SK-N-SH (cell line): ENCODE data around the gene MYO1D. TPM values are rescaled to one million over a fixed set of nuclear protein-coding genes. Genes with fewer than 3 reads are reported as not detected.

ENCODE experiments used
- CTCF ChIA-PET: fragments of 300-600, 350-600 bp; formaldehyde crosslinking; extraction: SDS; loops from one replicate; lab custom pipeline; 2021; lab: Yijun Ruan, JAX
- POLR2A ChIA-PET: fragments of 350-600 bp; sonication (Branson Sonifier 250); formaldehyde crosslinking; extraction: SDS; loops from one replicate; lab custom pipeline; 2020; ENCODE audit warnings: antibody characterized with exemption, inconsistent platforms; lab: Yijun Ruan, JAX
- DNase-seq: peaks from one replicate; pipeline ENCODE4 v3.0.0; 2012
- H2AFZ ChIP-seq: fragments of 200-600 bp; sonication (generic); 2 replicates; pipeline ENCODE4 v1.8.1; 2016; ENCODE audit warnings: antibody characterized with exemption, mild to moderate bottlenecking, low read depth
- H3F3A ChIP-seq: fragments of 200-600 bp; sonication (generic); replicated peaks from 2 replicates; pipeline ENCODE3; 2016; ENCODE audit warnings: antibody characterized with exemption, mild to moderate bottlenecking; ENCODE audit not compliant: insufficient read depth
- H3K27ac ChIP-seq, 2 experiments: fragments of 200-500 bp in 1 of 2; fragments of 200-600 bp in 1 of 2; sonication (Bioruptor generic) in 1 of 2; sonication (generic), shearing (Covaris generic) in 1 of 2; 2 replicates each; pipeline versions ENCODE4 v1.5.1 to v1.6.1; 2014 to 2016; ENCODE audit warnings: low read depth in 2 of 2, inconsistent platforms in 1 of 2, low read length in 1 of 2, mild to moderate bottlenecking in 1 of 2, mixed read lengths in 1 of 2
- H3K27me3 ChIP-seq: fragments of 200-600 bp; sonication (generic), shearing (Covaris generic); 2 replicates; pipeline ENCODE4 v1.6.1; 2016; ENCODE audit warnings: mixed run types; ENCODE audit not compliant: insufficient read depth
- H3K36me3 ChIP-seq, 2 experiments: fragments of 200-500 bp in 1 of 2; fragments of 200-600 bp in 1 of 2; sonication (Bioruptor generic) in 1 of 2; sonication (generic) in 1 of 2; replicated peaks in 1 of 2; 2 replicates each; pipeline versions ENCODE3 to v1.5.1; 2014 to 2016; ENCODE audit warnings: low read length in 1 of 2, mild to moderate bottlenecking in 1 of 2; ENCODE audit not compliant: insufficient read depth in 2 of 2, control insufficient read depth in 1 of 2
- H3K4me1 ChIP-seq, 2 experiments: fragments of 200-500 bp in 1 of 2; fragments of 200-600 bp in 1 of 2; sonication (Bioruptor generic) in 1 of 2; sonication (generic), shearing (Covaris generic) in 1 of 2; 2 replicates each; pipeline versions ENCODE4 v1.5.1 to v1.6.1; 2014 to 2016; ENCODE audit warnings: low read depth in 1 of 2, low read length in 1 of 2, mixed run types in 1 of 2; ENCODE audit not compliant: insufficient read depth in 2 of 2, control insufficient read depth in 1 of 2
- H3K4me2 ChIP-seq: fragments of 200-600 bp; sonication (generic), shearing (Covaris generic); 2 replicates; pipeline ENCODE4 v1.6.1; 2017; ENCODE audit warnings: mixed run types
- H3K4me3 ChIP-seq, 2 experiments: fragments of 200-500 bp in 1 of 2; fragments of 200-600 bp in 1 of 2; sonication (Bioruptor generic) in 1 of 2; sonication (generic), shearing (Covaris generic) in 1 of 2; 2 replicates each; pipeline versions ENCODE4 v1.5.1 to v1.8.1; 2014 to 2016; ENCODE audit warnings: low read depth in 2 of 2, inconsistent platforms in 1 of 2, low read length in 1 of 2, mild to moderate bottlenecking in 1 of 2, mixed read lengths in 1 of 2, moderate library complexity in 1 of 2
- H3K79me2 ChIP-seq: fragments of 200-600 bp; sonication (generic); 2 replicates; pipeline ENCODE4 v1.8.1; 2017; ENCODE audit warnings: mild to moderate bottlenecking; ENCODE audit not compliant: insufficient read depth
- H3K9ac ChIP-seq: fragments of 200-600 bp; sonication (generic); 2 replicates; pipeline ENCODE4 v1.6.1; 2017; ENCODE audit warnings: mixed run types
- H3K9me2 ChIP-seq: fragments of 200-600 bp; sonication (generic); 2 replicates; pipeline ENCODE4 v1.6.1; 2017; ENCODE audit warnings: mixed run types
- H3K9me3 ChIP-seq: fragments of 200-600 bp; sonication (generic); 2 replicates; pipeline ENCODE4 v1.6.1; 2017; ENCODE audit warnings: mixed run types, mild to moderate bottlenecking, moderate library complexity
- H4K20me1 ChIP-seq: fragments of 200-600 bp; sonication (generic); 2 replicates; pipeline ENCODE4 v1.6.1; 2017; ENCODE audit warnings: mild to moderate bottlenecking, mixed run types; ENCODE audit not compliant: insufficient read depth
- CHD2 ChIP-seq: fragments of 150-350 bp; IDR thresholded peaks from 2 replicates; pipeline ENCODE4 v1.6.1; 2018; ENCODE audit warnings: low read length; ENCODE audit not compliant: partially characterized antibody
- FOSL2 ChIP-seq: IDR thresholded peaks from 2 replicates; pipeline ENCODE4 v1.4.0; 2012; ENCODE audit warnings: low read depth, mild to moderate bottlenecking, moderate library complexity, borderline replicate concordance
- FOXJ3 ChIP-seq: sonication (generic); formaldehyde crosslinking; IDR thresholded peaks from 2 replicates; pipeline ENCODE4 v1.5.1; 2020; ENCODE audit warnings: mild to moderate bottlenecking, missing genetic modification reagents
- FOXM1 ChIP-seq: IDR thresholded peaks from 2 replicates; pipeline ENCODE4 v1.4.0; 2012; ENCODE audit warnings: low read depth, mild to moderate bottlenecking
- GABPA ChIP-seq: IDR thresholded peaks from 2 replicates; pipeline ENCODE4 v1.4.0; 2012; ENCODE audit warnings: low read depth, mild to moderate bottlenecking
- GATA2 ChIP-seq: sonication (generic); formaldehyde crosslinking; IDR thresholded peaks from 2 replicates; pipeline ENCODE4 v1.5.0; 2020; ENCODE audit warnings: mild to moderate bottlenecking, missing genetic modification reagents
- JUND ChIP-seq: IDR thresholded peaks from 2 replicates; pipeline ENCODE4 v1.4.0; 2012
- MEF2A ChIP-seq: IDR thresholded peaks from 2 replicates; pipeline ENCODE4 v1.4.0; 2012; ENCODE audit warnings: low read depth, borderline replicate concordance
- MXI1 ChIP-seq: IDR thresholded peaks from 2 replicates; pipeline ENCODE4 v1.6.1; 2012; ENCODE audit warnings: mild to moderate bottlenecking, low read depth, low read length, improper control_type of control experiment
- NFIC ChIP-seq: IDR thresholded peaks from 2 replicates; pipeline ENCODE4 v1.4.0; 2012; ENCODE audit warnings: borderline replicate concordance
- RAD21 ChIP-seq: IDR thresholded peaks from 2 replicates; pipeline ENCODE4 v1.6.1; 2012; ENCODE audit warnings: mild to moderate bottlenecking, low read length
- TCF12 ChIP-seq: IDR thresholded peaks from 2 replicates; pipeline ENCODE4 v1.4.0; 2012
- WGBS: methylation state at CpG from one replicate; pipeline ENCODE4 v1.1.6; 2017; ENCODE audit warnings: low lambda C conversion rate; 5-methylcytosine and 5-hydroxymethylcytosine counted together
- polyA plus RNA-seq, 3 experiments: library from polyadenylated mRNA; depleted of rRNA; stranded (reverse); fragments of >200 nt; gene quantifications; 2 replicates each; pipeline ENCODE4 v1.2.3, GENCODE V29; 2012
- TF ChIP-seq, protein P1 (sequence below): fragments of 200-600 bp; sonication (generic); IDR thresholded peaks from 2 replicates; pipeline ENCODE4 v1.6.1; 2017; ENCODE audit warnings: antibody characterized with exemption, mild to moderate bottlenecking, moderate library complexity
- TF ChIP-seq, protein P2 (sequence below): IDR thresholded peaks from 2 replicates; pipeline ENCODE4; 2012
- TF ChIP-seq, protein P3 (sequence below): IDR thresholded peaks from 2 replicates; pipeline ENCODE4 v1.6.1; 2012; ENCODE audit warnings: mild to moderate bottlenecking, low read depth, low read length, moderate library complexity

MYO1D gene
- polyA plus RNA-seq, 1 of the 3 experiments (the other 2 are of a cell fraction), result 20.4 TPM

DNA sequence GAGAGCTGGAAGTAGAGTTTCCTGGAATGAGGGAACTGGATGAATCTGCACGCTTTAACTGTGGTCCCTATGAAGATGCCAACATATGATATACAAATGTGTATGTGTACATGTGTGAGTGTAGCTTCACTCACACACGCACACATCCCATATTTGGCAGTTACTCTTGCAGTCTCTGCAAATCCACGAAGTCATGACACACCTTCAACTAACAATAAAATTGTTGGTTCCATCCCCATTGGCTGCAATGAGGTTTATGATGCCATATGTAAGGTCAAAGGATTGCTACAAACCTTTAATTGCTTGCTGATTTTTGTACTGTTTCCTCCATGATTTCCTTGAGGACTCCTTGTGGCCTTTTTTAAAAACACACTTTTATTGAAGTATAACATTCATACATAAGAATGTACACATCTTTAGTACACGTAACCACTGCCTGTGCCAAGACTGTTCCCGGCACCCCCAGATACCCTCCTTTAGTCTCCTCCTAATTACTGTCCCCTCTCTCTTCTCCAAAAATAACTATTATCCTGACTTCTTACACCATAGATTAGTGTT is 22.0 kb downstream of the MYO1D start:
- Histone ChIP-seq H2AFZ (no peak overlapping the region), H3K4me2 (peak overlapping the region; percentile 28; the same call in 1 of the 2 replicates)

DNA sequence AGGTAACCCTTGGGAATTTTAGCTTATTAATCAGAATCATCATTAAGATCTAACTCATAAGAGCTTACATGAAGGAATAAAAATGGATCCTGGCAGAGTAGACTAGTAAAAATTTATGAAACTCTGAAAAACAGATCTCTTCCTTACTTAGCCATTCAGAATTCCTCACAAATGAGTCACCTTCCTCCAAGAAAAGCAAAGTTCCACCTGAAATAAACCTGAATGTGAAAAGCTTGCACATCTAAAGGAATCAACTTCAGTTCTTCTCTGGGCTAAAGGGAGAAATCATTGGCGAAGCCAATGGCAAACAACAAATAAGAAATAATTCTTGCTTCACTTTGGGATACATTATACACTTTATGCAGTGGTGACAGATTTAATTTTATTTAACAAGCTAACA is 22.7 kb downstream of the MYO1D start:
- 96% methylated on average over 1 of the region's 1 CpG for WGBS
- H3K9me3 ChIP-seq, result no peaks in the 10 kb centered on the region
- TF ChIP-seq JUND, result peak; percentile 47; the same call in 1 of the 2 replicates
- TF ChIP-seq GABPA, result no peak
- TF ChIP-seq GATA2 (CRISPR knock-in tag), result no peak
- peak; percentile 42; the same call in 1 of the 2 replicates for TF ChIP-seq FOSL2
- CTCF ChIA-PET, result interaction anchor here (0.6 to 2.6 kb wide), 4 partner anchors 8 to 271 kb away, joined by 3 to 15 read pairs (median 3); partner anchors contain the start of gene MYO1D
- H3K36me3 ChIP-seq, result no peaks in the 10 kb centered on the region
- H2AFZ ChIP-seq, result no peak overlapping the region
- H4K20me1 ChIP-seq, result no peaks in the 10 kb centered on the region
- no peak overlapping the region; the same call in 1 of the 2 replicates for H3K9ac ChIP-seq
- peak overlapping the region; percentile 24 to 53; a peak in 3 of 4 replicates for H3K27ac ChIP-seq
- peaks cover 25% of the 10 kb centered on the region; the same call in 1 of the 2 replicates for H3K79me2 ChIP-seq
- H3K4me2 ChIP-seq, result peak overlapping the region; percentile 28; the same call in 1 of the 2 replicates
- POLR2A ChIA-PET, result no interaction called here
- peaks cover 0 to 8% of the 10 kb centered on the region in 2 experiments; a peak in 1 of 4 replicates for H3K4me1 ChIP-seq
- no peak for DNase-seq
- H3F3A ChIP-seq, result peaks cover 12% of the 10 kb centered on the region
- no peaks in the 10 kb centered on the region for H3K9me2 ChIP-seq
- no peaks in the 10 kb centered on the region for H3K27me3 ChIP-seq
- no peak overlapping the region for H3K4me3 ChIP-seq

More for the DNA sequence above, 22.0 kb downstream of the MYO1D start:
- Histone ChIP-seq H3K9me2 (no peaks in the 10 kb centered on the region), H3K9ac (no peak overlapping the region), H3F3A (peaks cover 12% of the 10 kb centered on the region), H3K36me3 (no peaks in the 10 kb centered on the region), H3K27ac (peak overlapping the region; percentile 24 to 55; a peak in 2 of 4 replicates), H4K20me1 (no peaks in the 10 kb centered on the region), H3K9me3 (no peaks in the 10 kb centered on the region), H3K79me2 (peaks cover 25% of the 10 kb centered on the region; the same call in 1 of the 2 replicates), H3K4me3 (no peak overlapping the region)
- DNase-seq, result no peak
- ChIA-PET POLR2A (no interaction called here), CTCF (interaction anchor here (1.1 to 2.6 kb wide), 4 partner anchors 9 to 50 kb away, joined by 3 to 15 read pairs (median 3); partner anchors contain the start of gene MYO1D)
- TF ChIP-seq, protein P1, sequence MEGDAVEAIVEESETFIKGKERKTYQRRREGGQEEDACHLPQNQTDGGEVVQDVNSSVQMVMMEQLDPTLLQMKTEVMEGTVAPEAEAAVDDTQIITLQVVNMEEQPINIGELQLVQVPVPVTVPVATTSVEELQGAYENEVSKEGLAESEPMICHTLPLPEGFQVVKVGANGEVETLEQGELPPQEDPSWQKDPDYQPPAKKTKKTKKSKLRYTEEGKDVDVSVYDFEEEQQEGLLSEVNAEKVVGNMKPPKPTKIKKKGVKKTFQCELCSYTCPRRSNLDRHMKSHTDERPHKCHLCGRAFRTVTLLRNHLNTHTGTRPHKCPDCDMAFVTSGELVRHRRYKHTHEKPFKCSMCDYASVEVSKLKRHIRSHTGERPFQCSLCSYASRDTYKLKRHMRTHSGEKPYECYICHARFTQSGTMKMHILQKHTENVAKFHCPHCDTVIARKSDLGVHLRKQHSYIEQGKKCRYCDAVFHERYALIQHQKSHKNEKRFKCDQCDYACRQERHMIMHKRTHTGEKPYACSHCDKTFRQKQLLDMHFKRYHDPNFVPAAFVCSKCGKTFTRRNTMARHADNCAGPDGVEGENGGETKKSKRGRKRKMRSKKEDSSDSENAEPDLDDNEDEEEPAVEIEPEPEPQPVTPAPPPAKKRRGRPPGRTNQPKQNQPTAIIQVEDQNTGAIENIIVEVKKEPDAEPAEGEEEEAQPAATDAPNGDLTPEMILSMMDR, result peak; percentile 41
- no peak for TF ChIP-seq MEF2A
- TF ChIP-seq, all 33 proteins: peak for 1
- WGBS, result 84% methylated on average over 5 of the region's 5 CpGs
- peaks cover 0 to 8% of the 10 kb centered on the region in 2 experiments; a peak in 2 of 4 replicates for H3K4me1 ChIP-seq
- H3K27me3 ChIP-seq, result no peaks in the 10 kb centered on the region

DNA sequence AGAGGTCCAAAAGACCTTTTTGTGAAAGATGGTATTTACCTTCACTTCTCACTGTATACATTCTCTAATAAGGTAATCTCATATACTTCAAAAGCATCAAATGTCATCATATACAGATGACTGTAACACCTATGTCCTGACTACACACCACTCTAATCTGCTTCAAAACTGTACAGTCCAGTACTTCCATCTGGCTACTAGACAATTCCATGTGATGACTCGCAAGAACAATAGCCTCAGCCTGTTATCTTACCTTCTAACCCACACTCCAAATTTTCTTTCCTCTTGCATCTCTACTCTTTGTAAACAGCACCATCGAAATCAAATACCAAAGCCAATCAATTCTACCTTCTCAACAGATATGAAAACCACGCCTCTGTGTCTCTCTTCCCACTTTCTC is 24.1 kb downstream of the MYO1D start:
- 73% methylated on average over 3 of the region's 3 CpGs for WGBS
- no peak overlapping the region for H3K4me2 ChIP-seq
- peaks cover 0 to 8% of the 10 kb centered on the region in 2 experiments; a peak in 1 of 4 replicates for H3K4me1 ChIP-seq
- DNase-seq, result no peak
- H3K9me2 ChIP-seq, result no peaks in the 10 kb centered on the region
- no peak overlapping the region for H3K9ac ChIP-seq
- peaks cover 32% of the 10 kb centered on the region; the same call in 1 of the 2 replicates for H3K79me2 ChIP-seq
- ChIA-PET CTCF (no interaction called here), POLR2A (no interaction called here)
- H3K36me3 ChIP-seq, result no peaks in the 10 kb centered on the region
- no peaks in the 10 kb centered on the region for H3K9me3 ChIP-seq
- H2AFZ ChIP-seq, result no peak overlapping the region
- peaks cover 12% of the 10 kb centered on the region for H3F3A ChIP-seq
- no peaks in the 10 kb centered on the region for H3K27me3 ChIP-seq
- no peaks in the 10 kb centered on the region for H4K20me1 ChIP-seq
- H3K4me3 ChIP-seq, result no peak overlapping the region
- no peak overlapping the region; a peak in 1 of 4 replicates for H3K27ac ChIP-seq
- TF ChIP-seq FOXM1, result no peak
- TF ChIP-seq, protein P2, sequence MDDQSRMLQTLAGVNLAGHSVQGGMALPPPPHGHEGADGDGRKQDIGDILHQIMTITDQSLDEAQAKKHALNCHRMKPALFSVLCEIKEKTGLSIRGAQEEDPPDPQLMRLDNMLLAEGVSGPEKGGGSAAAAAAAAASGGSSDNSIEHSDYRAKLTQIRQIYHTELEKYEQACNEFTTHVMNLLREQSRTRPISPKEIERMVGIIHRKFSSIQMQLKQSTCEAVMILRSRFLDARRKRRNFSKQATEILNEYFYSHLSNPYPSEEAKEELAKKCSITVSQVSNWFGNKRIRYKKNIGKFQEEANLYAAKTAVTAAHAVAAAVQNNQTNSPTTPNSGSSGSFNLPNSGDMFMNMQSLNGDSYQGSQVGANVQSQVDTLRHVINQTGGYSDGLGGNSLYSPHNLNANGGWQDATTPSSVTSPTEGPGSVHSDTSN, result no peak
- 0 out of 2 replicates have a peak, but pooled peaks have one; percentile 8 for TF ChIP-seq TCF12
- peak; percentile 16; the same call in 1 of the 2 replicates for TF ChIP-seq FOSL2
- no peak for TF ChIP-seq NFIC
- no peak for TF ChIP-seq FOXJ3 (CRISPR knock-in tag)
- no peak for TF ChIP-seq CHD2
- no peak for TF ChIP-seq MXI1
- TF ChIP-seq RAD21, result no peak
- TF ChIP-seq GABPA, result no peak
- TF ChIP-seq, protein P3, sequence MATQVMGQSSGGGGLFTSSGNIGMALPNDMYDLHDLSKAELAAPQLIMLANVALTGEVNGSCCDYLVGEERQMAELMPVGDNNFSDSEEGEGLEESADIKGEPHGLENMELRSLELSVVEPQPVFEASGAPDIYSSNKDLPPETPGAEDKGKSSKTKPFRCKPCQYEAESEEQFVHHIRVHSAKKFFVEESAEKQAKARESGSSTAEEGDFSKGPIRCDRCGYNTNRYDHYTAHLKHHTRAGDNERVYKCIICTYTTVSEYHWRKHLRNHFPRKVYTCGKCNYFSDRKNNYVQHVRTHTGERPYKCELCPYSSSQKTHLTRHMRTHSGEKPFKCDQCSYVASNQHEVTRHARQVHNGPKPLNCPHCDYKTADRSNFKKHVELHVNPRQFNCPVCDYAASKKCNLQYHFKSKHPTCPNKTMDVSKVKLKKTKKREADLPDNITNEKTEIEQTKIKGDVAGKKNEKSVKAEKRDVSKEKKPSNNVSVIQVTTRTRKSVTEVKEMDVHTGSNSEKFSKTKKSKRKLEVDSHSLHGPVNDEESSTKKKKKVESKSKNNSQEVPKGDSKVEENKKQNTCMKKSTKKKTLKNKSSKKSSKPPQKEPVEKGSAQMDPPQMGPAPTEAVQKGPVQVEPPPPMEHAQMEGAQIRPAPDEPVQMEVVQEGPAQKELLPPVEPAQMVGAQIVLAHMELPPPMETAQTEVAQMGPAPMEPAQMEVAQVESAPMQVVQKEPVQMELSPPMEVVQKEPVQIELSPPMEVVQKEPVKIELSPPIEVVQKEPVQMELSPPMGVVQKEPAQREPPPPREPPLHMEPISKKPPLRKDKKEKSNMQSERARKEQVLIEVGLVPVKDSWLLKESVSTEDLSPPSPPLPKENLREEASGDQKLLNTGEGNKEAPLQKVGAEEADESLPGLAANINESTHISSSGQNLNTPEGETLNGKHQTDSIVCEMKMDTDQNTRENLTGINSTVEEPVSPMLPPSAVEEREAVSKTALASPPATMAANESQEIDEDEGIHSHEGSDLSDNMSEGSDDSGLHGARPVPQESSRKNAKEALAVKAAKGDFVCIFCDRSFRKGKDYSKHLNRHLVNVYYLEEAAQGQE, result no peak
